COLO668 (cell line): ENCODE results near the gene LUZP1.

Source experiments
- DNase-seq: peaks from one replicate; lab custom pipeline; 2025; ENCODE audit not compliant: unreplicated experiment; lab: John Stamatoyannopoulos, UW

LUZP1 gene

DNA sequence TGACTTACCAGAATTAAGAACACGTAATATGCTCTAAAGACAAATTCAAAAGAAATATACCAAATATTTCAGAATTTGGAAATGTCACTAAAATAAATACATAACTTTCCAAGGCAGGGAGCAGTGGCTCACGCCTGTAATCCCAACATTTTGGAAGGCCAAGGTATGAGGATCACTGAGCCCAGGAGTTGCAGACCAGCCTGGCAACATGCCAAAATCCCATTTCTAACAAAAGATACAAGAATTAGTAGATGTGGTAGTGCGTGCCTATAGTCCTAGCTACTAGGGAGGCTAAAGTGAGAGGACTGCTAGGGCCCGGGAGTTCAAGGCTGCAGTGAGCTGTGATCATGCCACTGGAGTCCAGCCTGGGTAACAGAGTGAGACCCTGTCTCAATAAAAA is 11.7 kb downstream of the LUZP1 start:
- DNase-seq: no peak

DNA sequence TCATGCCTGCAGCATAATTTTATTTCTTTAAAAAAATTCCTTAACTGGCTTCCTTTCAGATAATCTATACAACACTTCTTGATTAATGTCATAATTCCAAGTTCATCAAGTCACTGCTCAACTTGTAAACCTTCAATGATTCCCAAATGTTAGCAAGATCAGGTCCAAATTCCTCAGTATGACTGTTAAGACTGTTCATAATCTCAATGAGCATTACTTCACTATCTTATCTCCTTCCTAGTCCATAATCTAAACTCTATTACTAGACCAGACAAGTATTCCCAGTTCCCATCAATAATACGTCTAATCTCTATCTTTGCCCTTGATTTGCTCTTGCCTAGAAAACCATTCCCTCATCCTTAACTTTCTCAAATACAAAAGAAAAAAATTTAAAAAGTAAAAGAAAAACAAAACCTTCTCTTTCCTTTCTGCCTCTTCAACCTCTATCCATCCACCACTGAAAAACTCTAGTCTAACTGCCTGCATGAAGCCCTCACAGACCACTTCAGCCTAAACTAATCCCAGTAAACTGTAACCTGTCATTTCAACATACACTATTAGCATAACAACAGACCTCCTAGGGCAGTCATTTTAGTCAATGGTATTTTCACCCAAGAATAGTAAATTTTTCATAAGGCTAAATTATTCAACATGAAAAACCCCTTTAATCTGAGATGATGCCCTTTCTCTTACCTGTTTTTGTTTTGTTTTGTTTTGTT is 15.5 kb downstream of the LUZP1 start:
- no peak for DNase-seq

DNA sequence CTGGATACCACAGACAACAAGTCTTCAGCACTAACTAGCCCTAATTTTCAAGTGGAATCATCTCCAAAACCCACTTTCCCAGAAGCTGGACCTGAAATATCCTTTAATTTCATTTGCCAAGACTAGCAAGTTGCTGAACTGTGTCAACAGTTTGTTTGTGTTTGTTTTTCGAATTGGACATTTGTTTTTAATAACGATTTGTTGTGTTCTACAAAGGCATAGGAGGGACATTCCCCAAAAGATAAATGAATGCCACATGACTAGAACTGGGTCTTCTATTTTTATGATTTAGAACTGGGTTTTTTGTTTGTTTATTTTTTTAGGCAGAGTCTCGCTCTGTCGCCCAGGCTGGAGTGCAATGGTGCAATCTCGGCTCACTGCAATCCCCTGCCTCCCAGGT is 17.9 kb downstream of the LUZP1 start:
- no peak for DNase-seq

DNA sequence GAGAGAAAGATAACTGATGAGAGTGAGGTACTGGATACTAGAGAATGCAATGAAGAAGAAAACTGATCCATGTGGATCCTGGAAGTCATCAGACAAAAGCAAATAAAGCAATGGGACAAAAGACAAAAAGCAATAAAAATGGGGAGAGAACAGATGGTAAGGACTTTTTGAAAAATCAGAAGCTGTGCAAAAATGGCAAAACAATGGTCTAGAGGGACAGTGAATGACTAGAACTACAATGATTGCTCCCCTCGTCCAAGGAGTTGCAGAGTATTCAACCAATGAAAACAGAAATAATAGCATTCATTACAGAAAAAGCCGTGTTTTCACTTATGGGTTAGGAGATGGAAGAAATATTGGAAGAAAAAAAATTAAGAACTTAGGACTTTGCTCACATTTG is 18.5 kb downstream of the LUZP1 start:
- DNase-seq: no peak

DNA sequence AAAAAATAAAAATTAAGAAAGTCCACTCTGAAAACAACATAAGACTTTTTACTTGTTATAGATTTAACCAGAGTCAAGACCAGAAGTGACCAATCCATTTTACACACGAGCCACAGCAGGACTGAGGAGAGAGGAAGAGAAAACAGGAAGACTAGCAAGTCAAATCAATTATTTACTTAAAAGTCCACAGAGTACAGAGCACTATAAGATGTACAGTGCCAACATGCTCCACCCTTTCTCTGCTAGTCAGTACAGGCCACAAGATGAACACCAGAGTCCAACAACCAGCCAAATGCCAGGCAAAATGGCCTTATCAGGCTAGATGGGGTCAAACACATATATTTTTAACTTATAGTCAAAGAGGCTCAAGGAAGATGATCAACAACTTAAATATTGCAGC is 19.5 kb downstream of the LUZP1 start:
- no peak for DNase-seq

DNA sequence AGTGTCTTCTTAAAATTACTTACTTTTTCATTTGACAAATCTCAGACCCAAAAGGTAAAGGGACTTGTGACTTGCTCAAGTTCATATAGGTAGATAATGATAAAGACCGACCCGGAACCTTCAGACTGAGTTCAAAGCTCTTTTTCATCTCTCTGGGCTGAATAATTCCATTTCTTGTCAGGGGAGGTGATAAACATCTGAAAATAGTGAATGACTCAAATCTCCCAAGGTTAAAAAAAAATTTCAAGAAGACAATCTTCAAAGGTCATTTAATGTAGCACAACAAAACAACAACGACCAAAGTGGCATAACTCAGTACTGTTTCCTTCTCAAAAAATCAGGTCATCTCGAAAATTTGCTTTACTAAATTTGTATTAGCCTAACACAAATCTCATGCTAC is 20.6 kb downstream of the LUZP1 start:
- no peak for DNase-seq

DNA sequence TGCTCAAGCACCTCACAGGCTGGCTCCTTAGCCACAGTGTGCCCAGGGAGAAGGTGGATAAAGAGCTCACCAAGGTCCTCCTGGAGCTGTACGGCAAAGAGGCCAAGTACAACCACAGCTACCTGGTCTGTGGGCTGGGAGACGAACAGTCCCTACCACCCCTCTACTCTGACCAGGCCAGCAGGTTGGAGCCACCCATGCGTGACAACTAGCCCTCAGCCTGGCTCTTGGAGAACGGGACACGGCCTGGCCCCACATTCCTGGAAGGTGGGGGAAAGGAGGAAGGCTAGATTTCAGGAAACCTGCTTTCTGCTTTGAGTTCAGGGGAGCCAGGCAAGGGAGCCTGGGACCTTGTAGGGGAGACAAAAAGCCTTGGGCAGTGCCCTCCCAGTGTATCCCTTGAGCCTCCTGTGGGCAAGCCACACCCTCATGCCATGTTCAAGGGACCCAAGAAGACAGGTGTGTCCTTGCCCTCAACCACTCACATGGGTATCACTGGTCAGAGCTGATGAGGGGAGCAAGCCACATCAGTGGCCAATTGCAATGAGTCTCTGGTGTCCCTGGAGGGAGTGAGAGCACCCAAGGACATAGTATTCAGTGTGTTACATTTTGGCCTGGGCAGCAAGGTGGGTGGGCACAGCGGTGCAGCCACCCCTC is 27.6 kb downstream of the LUZP1 start:
- no peak for DNase-seq

DNA sequence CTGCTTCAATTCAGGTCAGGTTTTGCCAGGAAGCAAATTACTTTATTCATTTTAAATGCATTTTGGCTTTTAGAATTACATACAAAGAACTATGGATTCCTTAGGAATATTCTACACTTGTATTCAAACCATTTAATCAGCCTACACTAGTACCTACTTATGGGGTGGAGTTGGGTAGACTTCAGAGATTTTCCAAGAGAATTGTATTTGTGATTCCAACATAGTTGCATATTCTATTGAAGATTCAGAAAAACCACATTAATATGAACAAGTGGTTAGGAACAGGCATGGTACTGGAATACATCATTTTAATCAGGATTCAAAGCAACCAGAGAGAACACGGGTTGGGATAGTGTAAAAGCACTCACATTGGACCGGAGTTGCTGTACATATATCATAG is 33.4 kb downstream of the LUZP1 start:
- no peak for DNase-seq

DNA sequence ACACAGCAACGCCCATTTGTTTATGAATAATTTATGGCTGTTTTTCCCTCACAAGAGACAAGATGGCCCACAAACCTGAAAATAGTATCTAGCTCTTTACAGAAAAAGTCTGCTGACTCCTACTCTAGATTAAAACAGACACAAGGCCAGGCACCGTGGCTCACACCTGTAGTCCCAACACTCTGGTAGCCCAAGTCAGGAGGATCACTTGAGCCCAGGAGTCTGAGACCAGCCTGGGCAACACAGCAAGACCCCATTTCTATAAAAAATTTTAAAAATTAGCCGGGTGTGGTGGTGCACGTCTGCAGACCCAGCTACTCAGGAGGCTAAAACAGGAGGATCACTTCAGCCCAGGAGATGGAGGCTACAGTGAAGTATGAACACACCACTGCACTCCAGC is 34.6 kb downstream of the LUZP1 start:
- no peak for DNase-seq

DNA sequence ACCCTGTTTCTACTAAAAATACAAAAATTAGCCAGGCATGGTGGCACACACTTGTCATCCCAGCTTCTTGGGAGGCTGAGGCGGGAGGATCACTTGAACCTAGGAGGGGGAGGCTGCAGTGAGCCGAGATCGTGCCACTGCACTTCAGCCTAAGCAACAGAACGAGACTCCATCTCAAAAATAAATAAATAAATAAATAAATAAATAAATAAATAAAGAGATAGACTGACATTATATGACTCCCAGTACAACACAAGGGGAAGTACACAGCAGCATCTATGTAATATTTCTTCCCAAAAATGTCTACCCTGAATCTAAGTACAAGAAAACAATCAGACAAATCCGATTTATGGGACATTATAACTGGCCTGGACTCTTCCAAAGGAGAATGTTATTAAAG is 35.1 kb downstream of the LUZP1 start:
- DNase-seq: no peak

DNA sequence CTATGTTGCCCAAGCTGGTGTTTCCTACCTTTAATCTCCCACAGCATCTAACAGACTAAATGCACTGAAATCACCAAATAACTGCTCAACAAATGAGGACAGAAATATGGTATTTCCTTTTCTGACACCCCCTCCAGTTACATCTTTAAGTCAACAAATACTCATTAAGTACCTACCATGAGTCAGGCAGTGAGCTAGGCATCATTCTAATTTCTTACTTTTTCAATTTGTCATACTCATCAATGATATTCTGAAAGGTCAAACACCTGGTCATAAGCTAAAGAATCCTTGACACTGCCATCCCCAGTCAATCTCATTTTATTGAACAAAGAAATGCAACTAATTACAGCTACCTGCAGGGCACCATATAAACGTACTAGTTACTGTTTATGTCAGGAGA is 36.6 kb downstream of the LUZP1 start:
- DNase-seq: no peak

DNA sequence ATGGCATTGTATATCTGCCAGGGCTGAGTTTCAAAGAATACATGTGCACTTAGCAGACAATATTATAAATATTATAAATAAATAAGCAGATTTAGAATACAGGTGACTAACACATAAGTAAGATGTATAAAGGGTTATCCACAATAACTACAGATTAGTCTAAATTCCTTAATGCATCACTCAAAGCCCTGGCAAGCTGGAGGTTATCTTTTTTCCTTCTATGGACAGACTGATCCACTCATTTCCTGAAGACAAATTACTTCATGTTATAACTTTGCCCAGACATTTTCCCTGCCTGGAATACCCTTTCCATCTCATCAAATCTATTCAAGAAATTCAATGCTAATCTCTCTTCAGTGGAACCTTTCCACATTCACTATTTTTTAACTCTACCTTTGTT is 38.8 kb downstream of the LUZP1 start:
- no peak for DNase-seq

DNA sequence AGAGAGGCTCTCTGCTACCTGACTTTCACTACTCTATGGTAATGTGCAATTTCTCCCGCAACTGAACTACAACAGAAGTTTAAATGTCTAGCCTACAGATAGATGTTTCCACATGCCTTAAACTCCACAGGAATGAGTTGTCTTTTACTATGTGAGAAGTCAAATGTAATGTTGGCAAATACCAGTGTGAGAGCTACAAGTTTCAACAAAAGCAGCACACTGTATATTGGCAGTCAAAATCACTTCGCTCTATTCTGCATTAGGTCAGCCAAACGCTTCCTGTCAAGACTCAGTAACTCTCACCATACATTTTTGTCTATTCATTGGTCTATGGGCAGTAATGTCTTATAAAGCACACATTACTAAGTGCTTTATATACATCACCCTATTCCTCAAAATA is 41.9 kb downstream of the LUZP1 start:
- no peak for DNase-seq

DNA sequence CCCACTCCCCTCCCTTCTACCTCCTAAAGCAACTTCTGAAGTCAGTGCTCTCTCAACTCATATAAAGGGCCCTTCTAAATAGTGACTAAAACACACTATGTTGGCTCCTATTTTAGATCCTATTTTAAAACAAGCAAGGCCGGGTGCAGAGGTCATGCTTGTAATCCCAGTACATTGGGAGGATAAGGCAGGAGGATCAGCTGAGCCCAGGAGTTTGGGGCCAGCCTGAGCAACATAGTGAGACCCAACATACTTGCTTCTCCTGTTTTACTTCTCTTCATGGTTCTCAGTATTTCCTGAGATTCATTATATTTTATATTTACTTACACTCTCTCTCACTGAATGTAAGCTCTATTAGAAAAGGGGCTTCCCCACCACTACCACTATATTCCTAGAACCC is 42.5 kb downstream of the LUZP1 start:
- no peak for DNase-seq

DNA sequence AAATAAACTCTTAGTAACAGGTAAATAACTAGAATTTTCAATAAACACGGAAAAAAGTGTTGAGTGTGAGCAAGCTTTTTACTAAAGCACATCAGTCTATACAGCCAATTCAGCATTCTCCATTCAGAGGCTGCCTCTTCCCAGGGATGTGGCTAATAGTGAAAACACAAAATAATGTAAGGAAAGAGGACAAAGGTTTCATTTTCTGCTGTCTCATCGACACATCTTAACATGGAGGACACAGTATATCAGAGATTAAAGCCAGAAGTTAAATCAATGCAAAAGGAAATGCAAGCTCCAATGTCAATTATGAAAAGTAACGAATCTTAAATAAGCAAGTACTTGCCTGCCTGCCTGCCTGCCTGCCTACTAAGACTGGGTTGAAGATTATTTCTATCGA is 43.2 kb downstream of the LUZP1 start:
- DNase-seq: no peak

DNA sequence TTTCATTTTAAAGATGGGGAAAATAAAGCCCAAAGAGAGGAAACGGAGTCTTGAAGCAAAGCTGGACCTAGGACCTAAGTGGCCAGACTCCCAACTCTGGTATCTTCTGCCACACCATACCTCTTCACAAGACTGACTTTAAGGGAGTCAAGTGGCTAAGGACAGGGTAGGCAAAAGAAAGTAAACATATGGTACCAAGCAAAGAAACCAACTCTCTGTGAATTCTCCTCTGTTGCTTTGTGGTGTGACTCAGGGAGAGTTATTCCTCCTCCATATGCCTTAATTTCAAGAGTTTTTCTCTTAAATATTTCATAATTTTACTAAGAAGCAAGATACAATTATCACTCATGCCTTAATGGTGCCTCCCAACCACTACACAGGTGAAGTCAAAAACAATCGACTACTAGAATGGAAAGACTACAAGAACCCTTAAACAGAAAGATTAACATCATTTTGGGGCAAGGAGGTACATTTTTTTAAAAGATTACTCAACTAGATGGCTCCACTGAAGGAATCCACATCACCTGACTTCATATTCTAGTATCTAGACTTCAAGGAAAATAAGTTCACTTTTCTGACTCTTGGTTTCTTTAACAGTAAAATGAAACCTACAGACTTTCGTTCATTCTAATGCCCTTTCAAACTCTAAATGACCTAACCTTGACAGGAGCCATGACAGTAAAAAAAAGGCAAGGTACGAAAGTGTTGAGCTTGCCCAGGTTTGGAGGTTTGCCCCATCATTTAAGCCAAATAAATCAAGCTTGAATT is 44.2 kb downstream of the LUZP1 start:
- no peak for DNase-seq

DNA sequence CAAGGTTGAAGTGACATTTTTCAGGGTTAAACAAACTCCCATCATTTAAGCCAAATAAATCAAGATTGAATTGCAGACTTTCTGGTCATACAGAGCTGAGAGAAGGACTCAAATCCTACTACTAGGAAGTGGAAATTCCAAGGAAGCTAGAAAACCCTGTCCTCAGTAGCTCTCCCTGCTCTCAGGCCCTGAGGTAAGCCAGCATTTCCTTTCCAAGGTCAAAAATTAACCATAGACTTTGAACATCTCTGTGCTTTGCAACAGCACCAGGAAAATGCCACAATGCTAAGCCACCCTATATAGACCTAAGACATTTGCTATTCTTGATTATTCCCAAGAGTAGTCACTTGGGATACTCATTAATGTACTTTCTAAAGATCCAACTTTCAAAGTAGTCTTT is 45.1 kb downstream of the LUZP1 start:
- DNase-seq: no peak

DNA sequence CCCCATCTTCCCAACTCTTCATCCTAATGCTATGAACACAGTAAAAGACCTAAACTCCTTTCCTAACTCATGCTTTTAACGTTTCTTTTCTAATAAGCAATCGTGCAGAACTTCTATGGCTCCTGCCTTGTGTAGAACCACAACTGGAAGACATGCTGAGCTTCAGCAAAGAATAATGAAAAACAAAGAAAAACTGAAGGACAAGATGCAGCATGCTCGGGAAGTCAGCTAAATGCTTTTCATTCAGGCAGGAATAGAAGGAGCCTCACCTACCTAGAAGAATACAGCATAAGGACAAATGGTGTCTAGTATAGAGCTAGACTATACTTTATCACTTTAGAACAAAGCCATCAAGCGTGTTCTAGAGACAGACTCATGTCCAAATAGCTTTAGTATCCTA is 45.9 kb downstream of the LUZP1 start:
- no peak for DNase-seq

DNA sequence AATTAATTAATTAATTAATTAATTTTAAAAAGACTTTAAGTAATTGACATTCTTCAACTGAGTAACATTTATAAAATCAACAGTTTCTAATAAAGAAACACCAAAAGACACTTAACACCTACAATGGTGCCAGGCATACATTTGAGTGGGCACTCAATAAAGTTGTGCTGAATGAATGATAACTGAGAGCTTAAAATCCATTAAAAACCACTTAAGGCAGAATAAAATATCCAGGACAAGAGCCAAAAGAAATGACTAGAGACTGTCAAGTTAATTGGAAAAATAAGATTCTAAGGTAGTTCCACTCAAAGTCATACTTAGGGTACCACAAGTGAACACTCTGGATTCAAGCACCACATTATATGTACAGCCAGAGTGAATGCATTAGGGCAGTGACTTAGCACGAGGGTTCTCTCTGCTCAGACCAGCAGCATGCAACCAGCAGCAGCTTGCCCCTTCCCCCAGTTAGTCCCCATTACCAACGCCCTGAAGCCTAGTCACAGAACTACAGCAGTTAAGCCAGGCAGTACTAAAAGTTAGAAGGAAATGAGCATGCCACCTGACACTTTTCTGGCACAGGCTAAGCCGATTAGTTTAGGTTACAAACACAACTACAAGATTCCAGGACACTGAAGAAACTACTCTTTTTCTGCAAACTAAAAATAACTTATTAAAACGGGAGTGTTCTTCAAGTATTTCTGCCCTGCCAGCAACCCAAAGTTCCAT is 46.5 kb downstream of the LUZP1 start:
- DNase-seq: no peak

DNA sequence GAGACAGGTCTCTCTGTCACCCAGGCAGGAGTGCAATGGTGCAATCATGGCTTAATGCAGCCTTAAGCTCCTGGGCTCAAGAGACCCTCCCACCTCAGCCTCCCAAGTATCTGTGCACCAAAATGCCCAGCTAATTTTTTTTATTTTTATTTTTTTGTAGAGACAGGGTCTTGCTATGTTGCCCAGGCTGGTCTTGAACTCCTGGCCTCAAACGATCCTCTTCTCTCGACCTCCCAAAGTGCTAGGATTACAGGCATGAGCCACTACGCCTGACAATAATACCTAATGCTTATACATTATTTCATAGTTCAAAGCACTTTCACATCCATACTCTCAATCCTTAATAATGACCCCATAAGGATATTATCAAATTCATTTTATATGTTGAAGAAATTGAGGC is 48.3 kb downstream of the LUZP1 start:
- DNase-seq: no peak

DNA sequence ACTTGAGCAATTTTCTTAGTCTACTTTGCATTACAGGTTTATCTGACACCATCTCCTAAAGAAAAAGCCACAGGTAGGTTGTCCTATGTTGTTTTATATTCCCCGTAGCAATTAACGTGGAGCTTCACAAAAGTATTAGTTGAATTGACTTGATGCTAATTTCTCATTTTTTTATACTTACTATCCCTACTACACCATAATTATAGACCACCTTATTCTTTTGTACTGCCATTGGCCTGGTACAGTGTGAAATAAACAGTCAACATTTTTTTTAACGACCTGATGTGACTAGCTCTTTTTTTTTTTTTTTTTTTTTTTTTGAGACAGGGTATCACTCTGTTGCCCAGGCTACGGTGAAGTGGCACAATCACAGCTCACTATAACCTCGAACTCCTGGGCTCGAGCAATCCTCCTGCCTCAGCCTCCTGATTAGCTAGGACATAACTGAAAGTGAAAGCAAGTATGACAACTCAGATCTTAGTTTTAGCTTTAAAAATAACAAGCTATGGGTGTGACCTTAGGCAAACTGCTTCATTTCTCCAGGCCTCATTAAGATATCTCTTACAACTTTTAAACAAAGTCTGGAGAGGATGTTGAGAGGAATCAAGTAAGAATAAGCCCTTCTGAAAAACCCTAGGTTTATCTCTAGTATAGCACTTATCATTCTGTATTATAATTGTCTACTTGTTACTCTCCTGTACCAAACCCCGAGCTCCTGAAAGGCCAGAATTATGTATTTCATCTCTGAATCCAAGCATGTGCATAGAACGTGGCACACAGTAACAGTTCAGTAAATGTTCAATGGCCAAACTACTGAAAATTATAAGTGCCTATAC is 49.5 kb downstream of the LUZP1 start:
- DNase-seq: no peak
